HG02943 (cell line): ENCODE measurements around the gene DUSP8.
"Not testable (repeated sequence)": the region's sequence is repeated elsewhere in the genome, so short reads cannot be mapped to it uniquely, and the experiment has no call there.

ENCODE experiments used
- ATAC-seq: cut with Tn5 transposase; IDR thresholded peaks from one replicate; pipeline ENCODE4 v1.9.1; 2021; ENCODE audit warnings: mild to moderate bottlenecking, low read depth, moderate library complexity; ENCODE audit not compliant: unreplicated experiment

Gene DUSP8

DNA sequence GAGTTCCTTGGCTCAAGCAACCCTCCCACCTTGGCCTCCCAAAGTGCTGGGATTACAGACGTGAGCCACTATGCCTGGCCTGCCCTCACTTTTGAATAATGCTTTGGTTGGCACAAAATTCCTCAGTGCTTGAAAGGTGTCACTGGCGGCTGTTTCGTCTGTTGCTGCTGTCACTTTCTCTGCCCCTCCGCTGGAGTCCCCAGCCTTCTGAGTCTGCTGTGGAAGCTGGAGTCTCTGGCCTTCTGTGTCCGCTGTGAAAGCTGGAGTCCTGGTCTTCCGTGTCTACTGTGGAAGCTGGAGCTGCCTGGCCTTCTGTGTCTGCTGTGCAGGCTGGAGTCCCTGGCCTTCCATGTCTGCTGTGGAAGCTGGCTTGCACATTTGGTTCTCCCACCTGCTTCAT lies 17.9 kb upstream of the DUSP8 start:
- ATAC-seq, result no peak

DNA sequence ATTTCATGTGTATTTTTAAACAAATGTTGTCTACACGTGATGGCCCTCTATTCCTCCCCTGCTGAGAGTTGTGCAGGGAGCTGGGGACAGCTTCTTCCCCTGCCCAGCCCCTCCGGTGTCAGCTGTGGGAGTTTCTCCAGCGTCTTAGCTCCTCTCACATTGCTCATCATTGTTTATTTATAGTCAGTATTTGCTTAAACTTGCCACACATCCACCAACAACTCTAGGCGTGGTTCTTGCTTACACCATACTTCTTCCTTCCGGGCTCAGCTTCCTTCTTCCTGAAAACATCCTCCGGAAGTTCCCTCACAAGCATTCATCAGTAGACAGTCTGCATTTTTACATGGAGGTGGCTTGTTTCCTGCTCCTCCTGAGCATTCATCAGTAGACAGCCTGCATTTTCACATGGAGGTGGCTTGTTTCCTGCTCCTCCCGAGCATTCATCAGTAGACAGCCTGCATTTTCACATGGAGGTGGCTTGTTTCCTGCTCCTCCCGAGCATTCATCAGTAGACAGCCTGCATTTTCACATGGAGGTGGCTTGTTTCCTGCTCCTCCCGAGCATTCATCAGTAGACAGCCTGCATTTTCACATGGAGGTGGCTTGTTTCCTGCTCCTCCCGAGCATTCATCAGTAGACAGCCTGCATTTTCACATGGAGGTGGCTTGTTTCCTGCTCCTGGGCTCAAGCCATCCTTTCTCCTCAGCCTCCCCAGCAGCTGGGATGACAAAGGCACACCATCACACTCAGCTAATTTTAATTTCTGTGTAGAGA lies 17.3 kb upstream of the DUSP8 start:
- ATAC-seq, result not testable (repeated sequence)

DNA sequence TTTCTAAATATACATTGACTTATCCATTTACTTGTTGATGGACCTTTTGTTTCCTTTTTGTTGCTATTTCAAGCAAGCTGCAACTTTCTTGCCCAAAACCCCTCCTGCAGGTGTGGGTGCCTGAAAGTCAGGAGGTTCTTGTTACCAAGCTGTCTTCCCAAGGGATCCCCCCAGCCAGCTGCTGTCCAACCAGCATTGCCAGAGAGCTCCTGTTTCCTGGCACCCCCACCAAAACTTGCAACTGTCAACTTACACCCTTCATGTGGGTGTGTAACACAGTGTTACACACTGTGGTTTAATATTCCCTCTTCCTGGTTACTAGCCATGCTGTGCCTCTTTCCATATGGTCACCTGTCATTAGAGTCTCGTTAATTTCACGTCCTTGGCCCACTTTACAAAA lies 14.6 kb upstream of the DUSP8 start:
- ATAC-seq, result no peak

DNA sequence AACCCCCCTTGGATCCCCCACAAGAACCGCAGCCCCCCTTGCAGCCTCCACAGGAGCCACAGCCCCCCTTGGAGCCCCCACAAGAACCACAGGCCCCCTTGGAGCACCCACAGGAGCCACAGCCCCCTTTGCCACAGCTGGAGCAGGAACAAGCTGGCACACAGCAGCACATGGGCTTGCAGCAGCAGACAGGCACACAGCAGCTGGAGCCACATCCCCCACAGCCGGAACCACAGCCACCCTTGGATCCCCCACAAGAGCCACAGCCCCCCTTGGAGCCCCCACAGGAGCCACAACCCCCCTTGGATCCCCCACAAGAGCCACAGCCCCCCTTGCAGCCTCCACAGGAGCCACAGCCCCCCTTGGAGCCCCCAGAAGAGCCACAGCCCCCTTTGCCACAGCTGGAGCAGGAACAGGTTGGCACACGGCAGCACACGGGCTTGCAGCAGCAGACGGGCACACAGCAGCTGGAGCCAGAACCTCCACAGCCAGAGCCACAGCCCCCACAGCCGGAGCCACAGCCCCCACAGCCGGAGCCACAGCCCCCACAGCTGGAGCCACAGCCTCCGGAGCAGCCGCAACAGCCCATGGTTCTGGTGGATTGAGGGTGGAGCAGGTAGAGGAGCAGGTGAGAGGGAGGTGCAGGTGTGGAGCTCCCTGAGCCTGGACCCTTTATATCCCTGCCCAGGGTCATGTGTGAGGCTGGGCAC lies 12.7 kb upstream of the DUSP8 start, which contains the start of gene KRTAP5-1:
Gene KRTAP5-1 (minus strand): TSS at position 623 of the 710 bp plus-strand sequence. CDS start 34 bp downstream, at position 589.
- not testable (repeated sequence) for ATAC-seq

DNA sequence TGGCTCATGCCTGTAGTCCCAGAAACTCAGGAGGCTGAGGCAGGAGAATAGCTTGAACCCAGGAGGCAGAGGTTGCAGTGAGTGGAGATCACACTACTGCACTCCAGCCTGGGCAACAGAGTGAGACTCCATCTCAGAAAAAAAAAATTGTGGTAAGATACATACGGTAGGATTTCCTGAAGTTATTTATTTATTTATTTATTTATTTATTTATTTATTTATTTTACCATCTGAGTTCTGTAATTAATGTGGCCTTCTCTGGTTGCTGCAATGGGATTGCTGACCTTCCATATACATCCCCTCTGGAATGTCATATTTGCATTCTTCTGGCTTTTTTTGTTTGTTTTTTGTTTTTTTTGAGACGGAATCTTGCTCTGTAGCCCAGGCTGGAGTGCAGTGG lies 10.8 kb upstream of the DUSP8 start:
- not testable (repeated sequence) for ATAC-seq

DNA sequence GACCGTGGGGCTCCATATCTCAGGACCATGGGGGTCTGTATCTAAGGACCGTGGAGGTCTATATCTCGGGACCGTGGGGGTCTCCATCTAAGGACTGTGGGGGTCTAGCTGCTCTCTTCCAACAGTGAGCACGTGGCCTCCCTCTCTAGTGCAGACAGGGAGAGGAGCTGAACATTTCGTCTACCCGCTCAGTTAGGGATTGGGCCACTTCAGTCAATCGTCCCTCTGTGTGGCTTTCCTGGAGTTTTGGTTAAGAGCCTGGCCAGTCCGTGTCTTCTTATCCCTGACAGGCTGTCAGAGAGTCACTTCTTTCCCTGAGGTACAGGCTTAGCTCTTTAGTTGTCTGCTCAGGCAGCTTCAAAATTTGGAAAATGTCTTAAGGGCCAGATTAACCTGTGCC lies 9.9 kb upstream of the DUSP8 start:
- no peak for ATAC-seq

DNA sequence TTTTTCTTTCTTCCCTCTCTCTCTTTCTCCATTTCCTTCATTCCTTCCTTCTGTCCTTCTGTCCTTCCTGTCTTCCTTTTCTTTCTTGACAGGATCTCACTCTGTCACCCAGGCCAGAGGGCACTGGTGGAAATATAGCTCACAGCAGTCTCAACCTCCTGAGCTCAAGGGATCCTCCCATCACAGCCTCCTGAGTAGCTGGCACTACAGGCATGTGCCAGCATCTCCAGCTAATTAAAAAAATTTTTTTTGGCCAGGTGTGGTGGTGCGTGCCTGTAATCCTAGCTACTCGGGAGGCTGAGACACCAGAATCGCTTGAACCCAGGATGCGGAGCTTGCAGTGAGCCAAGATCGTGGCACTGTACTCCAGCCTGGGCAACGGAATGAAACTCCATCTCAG lies 4.8 kb upstream of the DUSP8 start:
- ATAC-seq, result no peak

DNA sequence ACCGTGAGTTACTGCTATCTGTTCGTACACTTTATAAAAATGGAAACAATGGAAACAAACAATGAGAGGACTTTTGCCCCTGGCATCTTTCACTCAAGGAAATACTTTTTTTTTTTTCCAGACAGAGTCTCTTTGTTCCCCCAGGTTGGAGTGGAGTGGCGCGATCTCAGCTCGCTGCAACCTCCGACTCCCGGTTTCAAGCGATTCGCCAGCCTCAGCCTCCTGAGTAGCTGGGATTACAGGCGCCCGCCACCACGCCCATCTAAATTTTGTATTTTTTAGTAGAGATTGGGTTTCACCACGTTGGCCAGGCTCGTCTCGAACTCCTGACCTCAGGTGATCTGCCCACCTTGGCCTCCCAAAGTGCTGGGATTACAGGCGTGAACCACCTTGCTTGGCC lies 3.7 kb upstream of the DUSP8 start:
- not testable (repeated sequence) for ATAC-seq

DNA sequence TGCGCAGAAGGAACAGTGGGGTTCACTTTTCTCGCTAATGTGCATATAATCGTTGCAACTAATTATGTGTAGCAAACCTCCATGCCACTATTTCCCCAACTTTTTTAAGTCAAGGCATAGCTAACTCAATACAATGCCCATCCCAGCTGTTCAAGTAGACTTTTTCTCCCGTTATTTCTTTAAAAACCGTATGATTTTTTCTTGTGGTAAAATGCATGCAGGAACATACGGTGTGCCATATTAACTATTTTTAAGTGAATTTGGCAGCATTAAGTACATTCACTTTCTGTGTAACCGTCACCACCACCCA lies 2.8 kb upstream of the DUSP8 start:
- ATAC-seq, result no peak

DNA sequence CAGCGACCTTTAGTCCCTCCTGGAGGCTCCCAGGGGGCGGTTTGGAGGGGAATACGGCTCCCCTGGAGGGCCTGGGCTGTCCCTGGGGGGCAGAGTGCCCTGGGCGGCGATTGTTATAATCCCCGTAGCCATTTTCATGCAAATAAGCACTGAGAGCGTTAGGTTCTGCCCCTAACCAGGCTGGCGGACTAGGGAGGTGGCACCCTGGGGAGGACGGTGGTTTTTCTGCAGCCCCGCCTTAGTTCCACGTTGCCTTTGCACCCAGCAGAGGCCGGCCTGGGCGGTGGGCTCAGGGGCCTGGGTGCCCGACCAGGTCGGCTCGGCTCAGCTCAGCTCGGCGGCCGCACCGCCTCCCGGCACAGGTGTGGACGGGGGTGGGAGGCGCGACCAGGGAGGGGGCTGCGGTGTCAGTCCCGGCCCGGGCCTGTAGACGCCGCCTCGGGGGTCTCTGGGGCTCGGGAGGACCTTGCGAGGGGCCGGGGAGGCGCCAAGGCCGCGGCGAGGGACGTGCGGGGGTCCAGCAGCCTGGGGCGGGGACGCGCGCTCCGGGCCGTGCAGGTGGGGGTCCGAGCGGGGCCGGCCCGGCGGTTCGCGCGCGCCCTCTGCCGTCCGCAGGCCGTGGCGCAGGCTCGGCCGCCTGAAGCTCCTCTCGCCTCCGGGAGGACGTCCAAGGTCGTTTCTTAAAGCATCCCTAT lies 2.3 kb upstream of the DUSP8 start:
- no peak for ATAC-seq

DNA sequence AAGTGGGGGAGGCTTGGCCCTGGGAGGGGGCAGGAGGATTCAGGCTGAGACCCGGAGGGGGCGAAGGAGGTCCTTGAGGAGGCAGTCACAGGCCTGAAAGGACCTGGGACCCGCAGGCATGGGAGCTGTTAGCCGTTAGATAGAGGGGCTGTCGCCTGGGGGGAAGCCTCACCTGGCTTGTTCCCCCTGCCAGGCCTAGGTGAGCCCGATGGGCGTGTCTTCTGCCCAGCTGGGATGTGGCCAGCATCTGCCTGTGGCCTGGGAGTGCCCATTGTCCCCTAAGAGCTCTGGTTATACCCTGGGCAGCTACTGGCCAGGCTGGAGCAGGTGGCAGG lies 1.8 kb upstream of the DUSP8 start:
- ATAC-seq, result no peak

DNA sequence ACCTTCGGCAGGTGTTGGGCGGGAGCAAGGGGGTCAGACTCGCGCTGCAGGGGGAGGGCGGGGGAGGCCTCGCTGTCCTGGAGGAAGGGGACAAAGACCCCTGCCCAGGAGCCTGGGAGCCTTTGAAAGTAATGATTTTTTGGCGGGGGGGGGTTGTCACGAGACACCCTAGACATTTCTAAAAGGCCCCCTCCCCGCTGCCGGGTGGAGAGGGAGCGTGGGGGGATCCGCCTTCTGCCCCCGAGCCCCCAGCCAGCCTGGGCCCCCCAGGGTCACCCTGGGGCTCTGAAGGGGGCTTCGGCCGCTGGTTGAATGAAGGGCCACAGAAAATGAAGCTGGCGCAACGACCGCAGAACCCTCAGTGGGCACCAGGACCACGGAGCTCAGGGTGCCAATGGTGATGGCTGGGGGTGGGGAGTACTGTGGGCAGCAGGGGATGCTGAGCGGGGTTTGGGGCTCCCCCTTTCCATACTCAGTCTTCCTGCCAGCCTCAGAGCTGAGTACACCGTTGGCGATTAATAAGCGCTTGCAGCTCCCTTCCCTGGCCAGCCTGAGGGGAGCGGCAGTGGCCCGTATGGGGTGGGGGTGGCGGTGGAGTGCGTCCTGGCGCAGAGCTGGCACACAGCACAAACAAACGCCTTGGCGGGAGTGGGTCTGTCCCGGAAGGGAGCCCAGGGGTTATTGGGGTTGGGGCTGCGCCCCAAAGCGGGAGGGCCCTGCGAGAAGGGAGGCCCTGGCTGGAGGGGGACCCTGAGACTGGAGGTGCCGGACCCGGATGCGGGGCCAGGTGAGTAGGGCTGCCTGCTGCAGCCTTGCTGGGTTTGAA lies 1.2 kb upstream of the DUSP8 start:
- ATAC-seq, result no peak

DNA sequence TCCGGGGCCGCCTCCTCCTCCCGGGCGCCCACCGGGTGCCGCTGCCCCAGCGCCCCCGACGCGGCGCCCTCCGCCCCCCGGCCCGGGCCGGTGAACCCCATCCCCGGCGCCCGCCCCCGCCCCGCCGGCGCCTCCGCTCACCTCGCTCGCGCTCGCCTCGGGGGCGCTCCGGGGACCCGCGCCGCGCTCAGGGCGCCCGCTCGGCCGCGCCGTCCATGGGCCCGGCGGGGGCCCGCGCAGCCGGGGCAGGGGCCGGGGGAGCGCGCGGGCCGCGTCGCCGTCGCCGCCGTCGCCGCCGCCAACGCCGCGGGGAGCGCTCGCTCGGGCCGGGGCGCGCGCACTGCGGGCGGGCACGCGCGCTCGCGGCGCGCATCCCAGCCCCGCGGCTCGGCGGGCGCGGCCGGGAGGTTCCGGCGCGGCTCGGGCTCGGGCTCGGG lies 293 bp downstream of the DUSP8 start:
- ATAC-seq, result no peak

DNA sequence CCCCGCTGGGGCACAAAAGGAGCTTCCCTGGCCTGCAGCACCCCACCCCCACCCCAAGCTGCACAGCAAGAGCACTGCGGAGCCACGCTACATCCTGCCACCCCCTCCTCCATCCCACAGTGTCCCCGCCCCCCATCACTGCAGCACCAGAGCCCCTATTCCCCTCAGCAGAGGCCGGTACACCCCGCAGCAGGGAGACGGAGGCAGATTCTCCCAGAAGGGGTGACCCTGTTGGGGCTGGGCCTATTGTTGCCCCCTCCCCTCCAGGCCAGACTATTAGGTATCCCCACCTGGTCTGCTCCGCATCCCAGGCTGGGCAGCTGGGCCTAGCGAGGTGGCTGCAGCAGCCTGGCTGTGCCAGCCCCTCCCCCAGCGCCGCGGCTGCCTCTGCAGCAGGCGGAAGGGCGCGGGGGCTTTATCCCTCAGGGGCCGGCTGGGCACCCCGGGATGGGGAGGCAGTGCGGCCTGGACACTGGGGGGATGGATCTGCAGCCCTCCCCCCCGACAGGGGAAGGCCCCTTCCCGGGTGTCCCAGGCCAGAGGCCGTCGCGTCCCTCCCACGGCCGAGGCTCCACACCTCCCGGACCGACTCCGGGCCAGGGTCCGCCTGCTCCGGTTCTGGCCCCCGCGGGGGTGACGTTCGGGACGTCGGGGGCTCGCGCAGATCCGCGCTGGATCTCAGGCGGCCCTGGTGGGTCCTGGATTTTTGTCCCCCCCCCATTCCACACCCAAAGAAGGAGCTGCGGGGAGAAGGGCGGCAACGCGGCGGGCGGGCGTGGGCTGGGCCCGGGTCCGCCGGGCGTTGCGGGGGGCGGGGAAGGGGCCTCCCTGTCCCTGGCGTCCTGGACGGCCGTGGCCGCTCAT lies 943 bp downstream of the DUSP8 start:
- no peak for ATAC-seq

DNA sequence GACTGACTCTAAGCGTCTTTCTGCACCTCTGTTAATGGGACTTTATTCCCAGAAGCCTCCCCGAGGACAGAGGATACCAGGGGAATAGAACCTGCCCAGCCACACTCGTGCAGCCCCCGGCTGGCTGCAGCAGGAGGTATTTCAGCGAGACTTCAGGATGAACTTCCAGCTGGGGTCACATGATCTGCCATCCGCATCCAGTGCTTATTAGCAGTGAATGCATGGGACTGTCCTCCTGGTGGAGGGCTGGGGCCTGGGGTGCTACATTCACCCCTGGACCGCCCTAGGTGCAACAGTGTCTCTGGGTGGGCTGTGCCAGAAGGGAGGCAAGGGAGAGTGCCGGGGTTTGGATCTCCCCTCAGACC lies 1.6 kb downstream of the DUSP8 start:
- no peak for ATAC-seq

DNA sequence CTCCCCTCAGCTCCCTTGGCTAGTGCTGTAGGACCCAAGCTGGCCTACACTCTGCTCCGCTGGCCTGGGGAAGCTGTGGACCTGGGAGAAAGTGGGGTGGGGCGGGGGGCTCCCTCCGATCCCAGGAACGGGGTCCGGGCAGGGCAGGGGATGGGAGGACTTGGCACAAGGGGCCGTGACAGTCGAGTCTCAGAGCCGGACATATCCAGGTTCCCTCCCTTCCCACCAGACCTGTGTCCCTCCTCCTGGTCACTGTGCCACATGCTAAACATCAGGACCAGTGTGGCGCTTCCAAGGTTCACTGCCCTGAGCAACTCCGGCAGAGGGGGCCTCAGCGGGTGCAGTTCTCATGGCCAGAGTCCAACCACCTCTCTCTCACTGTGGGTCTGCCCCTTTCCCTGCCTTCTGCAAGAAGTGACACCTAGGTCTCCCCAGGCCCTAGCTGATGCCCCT lies 2.0 kb downstream of the DUSP8 start:
- ATAC-seq, result no peak

DNA sequence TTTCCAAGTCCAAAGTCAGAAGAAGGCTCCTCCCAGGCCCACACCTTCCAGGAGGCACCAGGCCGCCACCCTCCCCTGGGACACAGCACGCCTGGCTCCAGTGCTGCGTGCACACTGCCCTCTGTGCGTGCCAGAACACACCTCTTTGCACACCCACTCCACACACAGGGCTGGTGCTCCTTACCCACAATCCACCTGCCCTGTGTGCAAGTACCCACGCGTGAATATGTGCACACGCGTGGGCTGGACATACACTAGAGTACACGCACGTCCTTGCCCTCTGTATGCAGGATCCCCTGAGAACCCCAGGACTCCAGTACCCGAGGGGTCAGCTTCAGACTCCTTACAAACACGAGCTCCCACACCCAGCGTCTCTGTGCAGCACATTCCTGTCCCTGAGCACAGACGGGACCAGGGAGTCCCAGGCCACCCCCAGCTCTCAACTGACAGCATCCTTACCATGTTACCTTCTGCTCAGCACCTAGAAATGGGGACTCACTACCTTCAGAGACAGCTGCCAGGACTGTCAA lies 2.8 kb downstream of the DUSP8 start:
- ATAC-seq, result no peak

DNA sequence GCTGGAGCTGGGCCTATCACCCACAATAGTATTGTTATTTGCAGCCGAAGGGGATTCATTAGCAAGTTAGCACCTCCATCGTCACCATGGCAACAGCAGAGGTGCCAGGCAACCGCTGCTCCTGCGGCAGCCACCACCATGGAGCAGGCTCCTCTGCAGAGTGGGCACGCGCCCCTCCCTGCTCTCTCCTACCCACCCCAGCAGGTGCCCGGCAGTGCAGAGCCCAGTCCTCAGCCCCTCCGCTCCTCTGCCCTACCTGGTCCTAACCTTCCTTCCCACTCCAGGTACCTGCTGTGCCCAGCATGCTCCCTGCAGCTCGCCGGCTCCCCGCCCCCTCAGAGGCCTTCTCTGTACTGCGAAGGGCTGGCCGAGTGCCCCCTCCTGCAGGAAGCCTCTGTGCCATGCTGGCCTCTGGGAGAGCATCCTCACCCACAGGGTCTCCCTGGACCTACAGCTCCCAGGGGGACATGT lies 3.6 kb downstream of the DUSP8 start:
- no peak for ATAC-seq

DNA sequence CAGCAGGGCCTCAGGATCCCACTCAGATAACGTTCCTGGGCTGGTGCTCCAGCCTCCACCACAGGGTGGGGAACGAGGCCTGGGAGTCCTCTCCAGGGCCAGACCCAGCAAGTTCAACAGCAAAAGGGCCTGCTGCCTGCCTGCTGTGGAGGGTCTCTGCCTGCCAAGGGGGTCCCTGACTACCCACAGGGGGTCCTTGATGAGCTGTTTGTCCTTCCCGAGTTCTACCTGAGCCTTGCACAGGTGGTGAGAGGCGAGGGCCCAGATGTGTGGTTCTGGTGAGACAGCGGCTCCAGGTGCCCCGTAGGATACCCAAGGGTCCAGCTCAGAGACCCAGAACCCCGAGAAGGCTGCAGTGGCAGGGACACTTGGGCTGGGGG lies 4.4 kb downstream of the DUSP8 start:
- ATAC-seq, result no peak
